ENCODE results near the gene CCDC107.
A peak's percentile ranks its signal among the peaks of the same experiment; 100 is the strongest.

CCDC107 gene

GRCh38 chr9:35687306-35687705 is 29.2 kb downstream of the CCDC107 start:
- Histone ChIP-seq H2BK12ac (ENCODE audit: low read length in 2 of 2) (no peak overlapping the region), H3K4me2 (ENCODE audit: low read length, poor library complexity, severe bottlenecking) (peak overlapping the region; percentile 82), H3K18ac (ENCODE audit: low read depth in 1 of 2, low read length in 2 of 2) (no peak overlapping the region), H3K27me3 (ENCODE audit: control insufficient read depth in 1 of 2, insufficient read depth in 1 of 2, low read length in 2 of 2) (no peaks in the 10 kb centered on the region), H3K4me1 (ENCODE audit: control insufficient read depth, insufficient read depth, low read depth, low read length) (peaks cover 47% of the 10 kb centered on the region), H3K4me3 (ENCODE audit: insufficient read depth in 1 of 2, low read depth in 1 of 2, low read length in 2 of 2) (peak overlapping the region in 1 of 2 experiments; percentile 87), H3K27ac (ENCODE audit: low read length, poor library complexity, severe bottlenecking) (peak overlapping the region; percentile 4), H3K36me3 (ENCODE audit: control insufficient read depth in 1 of 2, insufficient read depth in 2 of 2, low read depth in 1 of 2, low read length in 2 of 2) (peaks cover 56 to 60% of the 10 kb centered on the region in 2 experiments), H2AK5ac (ENCODE audit: low read length, severe bottlenecking) (no peak overlapping the region), H4K8ac (ENCODE audit: low read length) (no peak overlapping the region), H3K4ac (ENCODE audit: low read depth in 1 of 2, low read length in 2 of 2) (no peak overlapping the region), H3K9me3 (ENCODE audit: control insufficient read depth, low read length) (no peaks in the 10 kb centered on the region), H2BK120ac (ENCODE audit: low read depth, low read length) (no peak overlapping the region), H4K91ac (ENCODE audit: low read length) (no peak overlapping the region), H2BK5ac (ENCODE audit: low read depth, low read length, poor library complexity, severe bottlenecking) (no peak overlapping the region), H2AFZ (ENCODE audit: low read depth, low read length) (no peak overlapping the region), H3K14ac (ENCODE audit: low read length in 2 of 2) (no peak overlapping the region), H3K23ac (ENCODE audit: low read length in 2 of 2) (no peak overlapping the region), H2BK15ac (ENCODE audit: low read depth, poor library complexity, severe bottlenecking) (peak overlapping the region; percentile 3), H3K9ac (ENCODE audit: low read length) (peak overlapping the region; percentile 92), H3K79me1 (replicated peaks; ENCODE audit: low read length, poor library complexity, severe bottlenecking) (peaks cover 5% of the 10 kb centered on the region)
- DNase-seq, result no peak
- WGBS, result 75% methylated on average over 2 of the region's 2 CpGs

GRCh38 chr9:35687972-35688557 is 30.0 kb downstream of the CCDC107 start:
- Histone ChIP-seq H3K27ac (ENCODE audit: low read length, poor library complexity, severe bottlenecking) (peak overlapping the region; percentile 41), H2AFZ (ENCODE audit: low read depth, low read length) (no peak overlapping the region), H3K36me3 (ENCODE audit: control insufficient read depth in 1 of 2, insufficient read depth in 2 of 2, low read depth in 1 of 2, low read length in 2 of 2) (peaks cover 49 to 53% of the 10 kb centered on the region in 2 experiments), H3K79me1 (replicated peaks; ENCODE audit: low read length, poor library complexity, severe bottlenecking) (peaks cover 5% of the 10 kb centered on the region), H3K9me3 (ENCODE audit: control insufficient read depth, low read length) (no peaks in the 10 kb centered on the region), H3K14ac (ENCODE audit: low read length in 2 of 2) (peak overlapping the region in 1 of 2 experiments; percentile 49), H3K4me2 (ENCODE audit: low read length, poor library complexity, severe bottlenecking) (peak overlapping the region; percentile 82), H3K23ac (ENCODE audit: low read length in 2 of 2) (peak overlapping the region in 1 of 2 experiments; percentile 35), H3K9ac (ENCODE audit: low read length) (peak overlapping the region; percentile 92), H3K27me3 (ENCODE audit: control insufficient read depth in 1 of 2, insufficient read depth in 1 of 2, low read length in 2 of 2) (no peaks in the 10 kb centered on the region), H2AK5ac (ENCODE audit: low read length, severe bottlenecking) (no peak overlapping the region), H4K8ac (ENCODE audit: low read length) (peak overlapping the region; percentile 61), H3K18ac (ENCODE audit: low read depth in 1 of 2, low read length in 2 of 2) (peak overlapping the region in 1 of 2 experiments; percentile 84), H2BK5ac (ENCODE audit: low read depth, low read length, poor library complexity, severe bottlenecking) (no peak overlapping the region), H4K91ac (ENCODE audit: low read length) (peak overlapping the region; percentile 45), H3K4me1 (ENCODE audit: control insufficient read depth, insufficient read depth, low read depth, low read length) (peaks cover 41% of the 10 kb centered on the region), H3K4ac (ENCODE audit: low read depth in 1 of 2, low read length in 2 of 2) (peak overlapping the region in 1 of 2 experiments; percentile 34), H2BK120ac (ENCODE audit: low read depth, low read length) (no peak overlapping the region), H2BK12ac (ENCODE audit: low read length in 2 of 2) (peak overlapping the region in 1 of 2 experiments; percentile 58), H3K4me3 (ENCODE audit: insufficient read depth in 1 of 2, low read depth in 1 of 2, low read length in 2 of 2) (peak overlapping the region; percentile 47 to 87), H2BK15ac (ENCODE audit: low read depth, poor library complexity, severe bottlenecking) (no peak overlapping the region)
- WGBS, result 100% methylated on average over 1 of the region's 2 CpGs
- no peak for DNase-seq

GRCh38 chr9:35688558-35689541 is 30.8 kb downstream of the CCDC107 start:
- Histone ChIP-seq H3K36me3 (ENCODE audit: control insufficient read depth in 1 of 2, insufficient read depth in 2 of 2, low read depth in 1 of 2, low read length in 2 of 2) (peaks cover 42 to 45% of the 10 kb centered on the region in 2 experiments), H3K4ac (ENCODE audit: low read depth in 1 of 2, low read length in 2 of 2) (peak overlapping the region; percentile 88 to 98), H3K14ac (ENCODE audit: low read length in 2 of 2) (peak overlapping the region; percentile 48 to 98), H3K9me3 (ENCODE audit: control insufficient read depth, low read length) (no peaks in the 10 kb centered on the region), H2AFZ (ENCODE audit: low read depth, low read length) (no peak overlapping the region), H3K23ac (ENCODE audit: low read length in 2 of 2) (peak overlapping the region in 1 of 2 experiments; percentile 83), H2AK5ac (ENCODE audit: low read length, severe bottlenecking) (peak overlapping the region; percentile 49), H3K4me1 (ENCODE audit: control insufficient read depth, insufficient read depth, low read depth, low read length) (peaks cover 41% of the 10 kb centered on the region), H4K8ac (ENCODE audit: low read length) (peak overlapping the region; percentile 95), H3K27ac (ENCODE audit: low read length, poor library complexity, severe bottlenecking) (peak overlapping the region; percentile 90), H4K91ac (ENCODE audit: low read length) (no peak overlapping the region), H3K18ac (ENCODE audit: low read depth in 1 of 2, low read length in 2 of 2) (peak overlapping the region; percentile 84 to 96), H2BK5ac (ENCODE audit: low read depth, low read length, poor library complexity, severe bottlenecking) (no peak overlapping the region), H3K9ac (ENCODE audit: low read length) (peak overlapping the region; percentile 92), H3K4me2 (ENCODE audit: low read length, poor library complexity, severe bottlenecking) (peak overlapping the region; percentile 82), H2BK120ac (ENCODE audit: low read depth, low read length) (peak overlapping the region; percentile 93), H2BK15ac (ENCODE audit: low read depth, poor library complexity, severe bottlenecking) (no peak overlapping the region), H2BK12ac (ENCODE audit: low read length in 2 of 2) (peak overlapping the region; percentile 49 to 58), H3K79me1 (replicated peaks; ENCODE audit: low read length, poor library complexity, severe bottlenecking) (peaks cover 5% of the 10 kb centered on the region), H3K4me3 (ENCODE audit: insufficient read depth in 1 of 2, low read depth in 1 of 2, low read length in 2 of 2) (peak overlapping the region; percentile 87), H3K27me3 (ENCODE audit: control insufficient read depth in 1 of 2, insufficient read depth in 1 of 2, low read length in 2 of 2) (no peaks in the 10 kb centered on the region)
- peak; percentile 76 for DNase-seq
- WGBS, result 7% methylated on average over 10 of the region's 12 CpGs

Data from mesenchymal stem cell (in vitro differentiated cells and primary cell).